Prostate gland (tissue), 2 donors: ENCODE measurements around the gene SURF6.

ENCODE experiments used
- CTCF ChIP-seq, 4 experiments: fragments of 200-600 bp in 2 of 4; fragments of 450-650 bp in 2 of 4; sonication (generic) in 2 of 4; IDR thresholded peaks; 1 replicate in 3 of 4; 2 replicates in 1 of 4; pipeline ENCODE4 v1.5.1; 2016 to 2019; ENCODE audit warnings: antibody characterized with exemption in 4 of 4, mild to moderate bottlenecking in 2 of 4, moderate library complexity in 2 of 4
- POLR2AphosphoS5 ChIP-seq: sonication (generic); formaldehyde crosslinking; IDR thresholded peaks from one replicate; pipeline ENCODE4 v1.6.1; 2017; ENCODE audit warnings: antibody characterized with exemption

GRCh38 chr9:133323991-133324703 lies 11.8 kb downstream of the SURF6 start:
- no peak for TF ChIP-seq POLR2AphosphoS5
- no peak for TF ChIP-seq CTCF (IDR thresholded peaks at IDR 0.05)
